GM19468 (cell line): ENCODE data around the gene TWIST2.

Source experiments
- ATAC-seq: cut with Tn5 transposase; IDR thresholded peaks from one replicate; pipeline ENCODE4 v1.9.1; 2021; ENCODE audit warnings: mild to moderate bottlenecking, moderate library complexity, moderate number of reproducible peaks; ENCODE audit not compliant: unreplicated experiment; ENCODE audit errors: extremely low read depth

The TWIST2 gene

DNA sequence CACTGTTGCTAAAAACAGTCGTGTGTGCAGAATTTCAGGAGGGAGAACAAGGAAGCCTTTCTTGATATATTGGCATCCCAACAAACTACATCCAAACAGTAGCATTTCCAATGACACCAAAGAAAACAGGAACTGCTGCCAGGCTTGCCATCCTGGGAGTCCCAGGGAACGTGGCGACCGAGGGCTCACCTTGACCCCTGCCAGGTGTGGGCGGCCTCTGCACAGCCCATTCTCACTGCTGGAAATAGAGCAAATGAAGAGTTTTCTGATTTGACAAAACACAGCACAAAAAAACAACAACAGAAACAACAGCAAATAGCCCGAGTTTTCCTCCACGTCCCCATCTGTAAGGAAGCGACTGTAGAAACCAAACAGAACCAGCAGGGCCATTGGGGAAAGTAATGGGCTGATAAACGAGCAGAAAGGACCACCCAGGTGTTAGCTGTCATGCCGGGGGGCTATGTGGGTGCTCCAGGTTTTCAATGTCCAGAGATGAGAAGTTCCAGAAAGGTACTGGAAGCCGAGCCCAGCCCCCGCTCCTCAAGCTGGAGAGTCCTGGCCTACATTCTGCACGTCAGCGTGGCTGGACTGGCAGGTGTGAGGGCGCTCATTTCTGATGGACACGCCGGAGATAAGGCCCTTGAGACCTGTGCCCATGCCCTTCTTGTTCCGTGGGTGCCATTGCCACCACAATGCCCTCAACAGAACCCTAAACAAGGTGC is 80.8 kb downstream of the TWIST2 start:
- no peak for ATAC-seq

DNA sequence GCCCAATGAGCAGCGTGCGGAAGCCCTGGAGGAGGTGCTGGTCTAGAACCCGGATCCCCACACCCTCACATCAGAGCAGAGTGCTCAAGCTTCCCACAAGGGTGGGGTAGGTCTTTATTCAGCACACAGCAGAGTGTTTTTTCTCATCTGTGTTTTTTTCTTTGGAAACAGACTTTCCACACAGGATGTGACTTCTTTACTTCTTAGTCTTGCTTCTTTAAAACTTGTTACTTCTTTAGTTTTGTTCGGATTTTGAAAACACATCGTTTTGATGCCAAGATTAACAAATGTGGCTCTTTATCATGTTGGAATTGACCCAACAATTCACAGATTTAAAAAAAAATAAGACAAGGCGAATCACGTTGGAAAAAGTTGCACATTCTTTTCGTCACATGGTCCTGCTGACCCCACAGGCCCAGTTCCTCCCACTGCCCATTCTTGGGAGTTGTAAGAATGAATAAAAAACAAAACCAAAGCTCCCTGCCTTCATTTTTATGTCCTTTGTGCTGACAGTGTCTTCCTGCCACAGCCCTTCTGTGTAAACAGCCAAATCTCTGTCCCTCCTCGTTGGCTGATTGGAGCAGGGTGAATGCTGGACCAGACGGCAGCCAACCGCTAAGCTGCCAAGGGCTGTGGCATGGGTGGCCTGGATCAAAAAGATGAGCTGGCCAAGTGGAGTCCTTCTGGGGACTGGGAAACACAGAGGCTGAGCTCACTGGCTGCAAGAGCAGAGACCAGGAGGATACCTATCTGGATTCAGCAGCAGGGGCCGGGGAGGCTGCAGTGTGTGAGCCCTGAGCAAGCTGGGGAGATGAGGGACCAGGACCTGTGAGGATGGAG is 81.6 kb downstream of the TWIST2 start:
- ATAC-seq: no peak

DNA sequence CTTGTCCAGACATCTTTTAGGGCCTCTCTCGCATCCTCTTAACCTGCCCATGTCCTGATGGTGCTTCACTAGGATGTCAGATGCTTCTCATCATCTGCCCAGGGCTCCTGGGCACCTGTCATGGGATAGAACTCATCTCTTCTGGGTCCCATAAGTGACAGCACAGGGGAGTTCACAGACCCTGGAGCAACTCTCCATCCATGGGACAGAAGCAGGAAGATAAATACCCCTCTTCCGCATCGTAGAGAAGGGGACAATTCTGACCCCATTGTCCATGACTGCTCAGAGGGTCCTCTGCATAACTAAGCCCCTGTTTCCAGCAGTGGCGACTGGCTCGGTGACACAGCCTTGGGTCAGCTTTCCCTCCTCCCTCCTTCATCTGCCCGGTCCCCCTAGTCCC is 82.3 kb downstream of the TWIST2 start:
- ATAC-seq: no peak

DNA sequence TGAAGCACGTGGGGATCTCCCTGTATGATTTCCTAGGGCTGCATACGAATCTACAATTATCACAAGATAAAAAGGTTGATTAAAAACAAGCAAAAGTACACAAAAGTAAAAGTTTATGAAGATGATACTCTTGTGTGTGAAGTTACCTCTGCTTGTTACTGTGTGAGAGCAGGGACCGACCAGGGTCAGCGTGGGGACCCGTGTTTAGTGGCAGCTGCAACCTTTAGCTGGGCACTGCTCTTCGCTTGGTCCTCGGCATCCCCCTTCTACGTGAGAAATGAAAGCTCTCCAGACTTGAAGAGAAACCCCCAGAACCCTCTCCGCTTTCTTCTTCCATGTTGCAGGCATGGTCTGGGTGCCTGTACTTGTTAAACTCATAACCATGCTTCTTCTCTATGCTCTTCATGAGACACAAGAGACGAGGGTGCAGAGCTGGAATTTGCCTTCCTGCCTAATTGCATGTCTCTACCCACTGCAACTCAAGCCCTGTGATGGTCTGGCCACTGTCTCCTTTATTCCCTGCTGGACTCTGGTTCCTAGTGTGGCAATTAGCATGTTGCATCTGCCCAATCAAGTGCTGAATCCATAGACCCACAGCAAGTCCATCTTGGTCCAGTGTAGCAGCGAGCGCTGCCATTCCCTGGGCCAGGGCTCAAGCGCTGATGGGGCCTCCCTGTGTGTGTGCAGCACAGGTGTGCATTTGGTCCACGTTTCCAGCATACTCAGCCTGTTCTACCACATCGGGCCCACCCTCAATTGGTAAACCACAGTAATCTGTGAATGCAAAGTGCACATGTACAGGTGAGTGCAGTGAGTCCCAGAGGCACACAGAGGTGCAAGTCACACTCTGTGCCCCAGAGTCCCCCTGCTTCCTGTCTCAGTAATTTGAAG is 88.5 kb downstream of the TWIST2 start:
- no peak for ATAC-seq

- ATAC-seq: no peak
Measured at GRCh38 chr2:238938003-238938400, 90.1 kb downstream of the TWIST2 start.

GRCh38 chr2:238938401-238939055 is 90.6 kb downstream of the TWIST2 start:
- ATAC-seq: no peak

DNA sequence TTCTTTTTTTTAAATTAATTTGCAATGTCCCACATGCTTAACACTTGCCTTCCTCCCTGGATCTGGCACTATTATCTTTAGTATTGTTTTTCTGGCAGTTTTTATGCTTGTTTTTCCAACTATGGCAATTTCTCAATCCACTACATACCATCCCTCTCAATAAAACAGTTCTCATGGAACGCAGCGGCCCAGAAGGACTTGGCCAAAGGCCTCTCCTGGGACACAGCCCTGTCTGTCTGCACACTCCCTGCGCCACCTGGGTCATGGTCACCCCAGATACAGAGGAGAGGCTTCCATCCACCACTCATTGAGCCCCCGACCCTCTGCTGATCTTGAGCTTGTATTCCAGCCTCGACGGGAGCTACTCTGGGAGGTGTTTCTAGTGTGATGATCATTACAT is 91.2 kb downstream of the TWIST2 start:
- no peak for ATAC-seq

DNA sequence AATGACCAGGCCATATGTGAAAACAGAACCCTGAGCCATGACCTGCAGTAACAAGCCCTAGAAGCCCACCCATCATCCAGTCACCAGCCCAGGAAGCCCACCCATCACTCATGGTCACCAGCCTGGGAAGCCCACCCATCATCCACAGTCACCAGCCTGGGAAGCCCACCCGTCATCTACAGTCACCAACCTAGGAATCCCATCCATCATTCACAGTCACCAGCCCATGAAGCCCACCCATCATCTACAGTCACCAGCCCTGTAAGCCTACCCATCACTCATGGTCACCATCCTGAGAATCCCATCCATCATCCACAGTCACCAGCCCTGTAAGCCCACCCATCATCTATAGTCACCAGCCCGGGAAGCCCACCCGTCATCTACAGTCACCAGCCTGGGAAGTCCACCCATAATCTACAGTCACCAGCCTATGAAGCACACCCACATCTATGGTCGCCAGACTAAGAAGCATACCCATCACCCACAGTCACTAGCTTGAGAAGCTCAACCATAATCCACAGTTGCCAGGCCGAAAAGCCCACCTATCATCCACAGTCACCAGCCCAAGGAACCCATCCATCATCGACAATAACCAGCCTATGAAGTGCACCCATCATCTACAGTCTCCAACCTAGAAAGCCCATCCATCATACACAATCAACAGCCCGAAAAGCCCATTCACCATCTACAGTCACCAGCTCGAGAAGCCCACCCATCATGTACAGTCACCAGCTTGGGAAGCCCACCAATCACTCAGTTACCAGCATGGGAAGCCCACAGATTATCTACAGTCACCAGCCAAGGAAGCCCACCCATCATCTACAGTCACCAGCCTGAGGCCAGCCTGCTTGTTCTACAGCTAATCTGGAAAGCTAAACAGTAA is 91.9 kb downstream of the TWIST2 start:
- ATAC-seq: no peak

DNA sequence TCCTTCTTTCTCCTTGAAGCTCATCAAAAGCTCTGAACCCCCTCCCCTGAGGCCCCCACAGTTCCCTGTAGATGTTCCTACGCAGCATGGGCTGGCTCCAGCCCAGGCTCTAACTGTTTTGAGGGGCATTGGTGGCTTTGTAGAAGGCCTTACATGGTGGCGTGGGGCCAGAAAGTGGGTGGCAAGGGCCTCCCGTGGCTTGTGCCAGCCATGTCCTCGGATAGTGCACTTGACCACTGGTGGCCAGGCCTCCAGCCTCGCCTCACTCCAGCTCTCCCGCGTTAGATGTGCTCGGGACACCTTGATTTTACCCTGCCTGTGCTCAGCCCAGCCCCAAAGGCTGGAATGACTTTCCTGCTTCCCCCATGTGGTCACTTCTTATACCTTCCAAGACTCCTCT is 92.9 kb downstream of the TWIST2 start:
- no peak for ATAC-seq

DNA sequence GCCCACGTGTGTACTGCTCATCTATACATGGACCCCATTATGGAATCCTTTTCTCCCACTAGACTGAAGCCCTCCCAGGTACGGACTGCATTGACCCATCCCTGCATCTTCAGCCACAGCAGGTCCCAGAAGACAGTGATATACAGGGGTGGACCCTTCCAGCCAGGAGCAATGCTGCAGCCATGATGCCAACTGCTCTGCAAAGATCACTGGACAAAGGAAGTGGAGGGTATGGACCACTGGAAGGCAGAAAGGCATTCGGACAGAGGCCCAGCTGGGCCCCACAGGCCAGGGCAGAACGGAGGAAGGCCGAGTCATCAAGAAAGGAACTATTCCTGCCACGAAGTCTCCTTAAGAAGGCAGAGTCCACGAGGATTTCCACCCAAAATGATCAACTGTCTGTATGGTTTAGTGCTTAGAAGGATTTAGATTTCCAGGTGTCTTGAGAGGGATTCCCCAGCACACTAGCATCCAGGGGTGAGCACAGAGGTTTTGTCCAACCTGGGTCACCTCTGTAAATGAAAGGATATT is 93.4 kb downstream of the TWIST2 start:
- no peak for ATAC-seq

DNA sequence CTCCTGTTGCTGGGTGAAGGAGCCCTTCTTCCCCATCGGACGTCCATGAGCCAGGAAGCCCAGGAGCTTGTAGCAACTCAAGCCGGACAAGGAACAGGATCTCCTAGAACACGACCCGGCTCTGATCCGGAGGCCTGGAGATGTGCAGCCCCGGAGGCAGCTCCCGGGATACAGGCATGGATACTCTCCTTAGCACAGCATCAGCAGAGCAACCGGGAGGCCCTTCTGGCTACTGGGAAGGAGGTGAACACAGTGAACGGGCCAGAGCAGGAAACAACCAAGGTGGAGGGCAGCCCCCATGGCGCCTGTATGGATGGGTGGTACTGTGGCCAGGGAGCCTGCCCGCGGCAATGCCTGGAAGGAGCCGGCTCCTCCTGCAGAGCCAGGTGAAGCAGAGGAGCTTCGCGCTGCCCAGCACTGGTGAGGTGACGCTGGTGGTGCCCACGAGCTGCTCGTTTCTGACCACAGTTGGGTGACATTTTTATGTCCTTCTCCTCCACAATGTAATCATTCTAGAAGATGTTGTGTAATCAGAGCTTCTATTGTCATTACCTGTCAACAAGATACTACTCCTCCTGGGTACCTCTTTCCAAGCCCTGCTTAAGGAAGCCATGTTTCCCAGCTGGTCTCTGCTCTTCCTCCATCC is 94.3 kb downstream of the TWIST2 start:
- no peak for ATAC-seq

DNA sequence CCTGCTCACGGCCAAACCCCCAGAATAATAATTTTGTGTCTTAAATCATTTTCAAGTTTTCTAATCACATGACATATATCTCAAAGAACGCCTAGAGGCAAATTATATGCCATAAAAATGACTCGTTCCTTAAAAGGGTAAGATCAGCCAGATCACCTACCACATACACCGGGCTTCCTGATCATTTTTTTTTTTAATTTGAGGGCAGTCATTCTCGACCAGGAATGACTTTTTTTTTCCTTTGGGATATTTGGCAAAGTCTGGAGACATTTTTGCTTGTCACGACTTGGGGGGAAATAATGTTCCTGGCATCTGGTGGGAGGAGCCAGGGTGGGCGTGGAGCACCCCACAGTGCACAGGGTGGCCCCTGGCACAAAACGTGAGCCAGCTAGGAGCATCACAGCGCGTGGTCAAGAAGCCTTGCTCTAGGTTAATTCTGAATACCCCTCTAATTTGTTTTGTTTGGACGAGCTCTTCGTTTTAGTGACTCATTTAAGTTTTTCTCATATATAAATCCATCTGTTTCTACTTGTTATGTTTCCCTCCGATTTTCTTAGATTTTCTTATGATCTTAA is 94.9 kb downstream of the TWIST2 start:
- no peak for ATAC-seq

DNA sequence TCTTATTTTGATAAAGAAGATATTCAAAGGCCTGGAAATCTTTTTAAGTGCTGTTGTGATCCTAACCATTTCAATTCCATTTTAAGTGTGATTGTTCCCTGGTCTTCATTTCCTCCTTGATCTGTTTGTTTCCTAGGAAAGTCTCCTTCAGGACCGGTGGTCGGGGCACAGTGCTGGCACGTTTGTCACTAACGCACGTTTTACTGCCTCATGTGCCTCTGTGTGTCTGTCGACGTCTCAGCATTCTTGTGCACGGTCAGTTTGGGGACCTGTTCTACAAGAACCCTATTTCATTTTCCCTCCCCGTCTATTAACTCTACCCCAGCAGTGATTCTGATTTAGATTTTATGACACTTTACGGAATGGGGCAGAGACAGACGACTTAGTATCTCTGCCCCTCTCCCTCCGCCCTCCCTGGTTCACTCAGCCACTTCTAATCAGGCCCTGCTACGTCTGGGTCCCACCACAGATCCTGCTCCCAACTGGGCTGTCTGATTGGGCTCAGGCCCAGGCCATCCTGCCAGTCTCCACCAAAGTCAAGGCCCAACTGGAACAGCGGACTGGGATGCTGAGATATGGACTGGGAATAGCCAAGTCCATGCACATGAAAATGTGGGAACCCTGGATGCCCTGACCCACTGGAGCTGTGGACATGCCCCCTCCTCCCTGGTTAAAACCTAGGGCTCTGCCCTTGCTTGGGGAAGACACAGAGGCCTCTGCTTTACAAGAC is 95.6 kb downstream of the TWIST2 start:
- no peak for ATAC-seq

- no peak for ATAC-seq
Measured at GRCh38 chr2:238945433-238946150, 97.7 kb downstream of the TWIST2 start.

GRCh38 chr2:238946318-238947242 is 98.7 kb downstream of the TWIST2 start:
- no peak for ATAC-seq

GRCh38 chr2:238947243-238947760 is 99.4 kb downstream of the TWIST2 start:
- ATAC-seq: no peak
